Ascending aorta (tissue), 2 donors: ENCODE measurements around the gene IFNGR1. TPM values are rescaled to one million over a fixed set of nuclear protein-coding genes. Genes with fewer than 3 reads are reported as not detected.

Experiments used
- DNase-seq, 2 donors: peaks; one replicate each; pipeline ENCODE4 v3.0.0-alpha.2; 2019; ENCODE audit warnings: low spot score in 2 of 2
- H3K27ac ChIP-seq, 2 donors: fragments of 200-600 bp; sonication (generic); one replicate each; pipeline ENCODE4 v1.5.1; 2016 to 2017; ENCODE audit warnings: mild to moderate bottlenecking in 1 of 2
- H3K27me3 ChIP-seq: fragments of 200-600 bp; sonication (generic); one replicate; pipeline ENCODE4 v1.5.1; 2017
- H3K36me3 ChIP-seq, 2 donors: fragments of 200-600 bp; sonication (generic); one replicate each; pipeline ENCODE4 v1.5.1; 2016
- H3K4me1 ChIP-seq, 2 donors: fragments of 200-600 bp; sonication (generic); one replicate each; pipeline ENCODE4 v1.5.1; 2016 to 2017; ENCODE audit warnings: mild to moderate bottlenecking in 1 of 2
- H3K4me3 ChIP-seq, 2 donors: fragments of 200-600 bp; sonication (generic); one replicate each; pipeline ENCODE4 v1.5.1; 2016 to 2017; ENCODE audit warnings: mild to moderate bottlenecking in 1 of 2
- H3K9me3 ChIP-seq, 2 donors: fragments of 200-600 bp; sonication (generic); one replicate each; pipeline ENCODE4 v1.5.1; 2016
- intact Hi-C: fragments of 100-400 bp; cut with DNase I; formaldehyde crosslinking; loops from one replicate; pipeline ENCODE4 v1.15.1; 2023
- total RNA-seq: library from RNA; depleted of rRNA; stranded (reverse); fragments of >200 nt; gene quantifications from one replicate; pipeline ENCODE4 v1.1.0, GENCODE V29; 2016
- TF ChIP-seq, protein P1 (sequence below), 3 experiments: fragments of 200-600 bp in 2 of 3; fragments of 450-650 bp in 1 of 3; sonication (generic) in 2 of 3; IDR thresholded peaks; one replicate each; pipeline ENCODE4 v1.5.1; 2016 to 2019; ENCODE audit warnings: antibody characterized with exemption in 3 of 3, mild to moderate bottlenecking in 1 of 3, moderate library complexity in 1 of 3

The IFNGR1 gene
- total RNA-seq, 1 donor from 2014 or later, result 47.7 TPM

DNA sequence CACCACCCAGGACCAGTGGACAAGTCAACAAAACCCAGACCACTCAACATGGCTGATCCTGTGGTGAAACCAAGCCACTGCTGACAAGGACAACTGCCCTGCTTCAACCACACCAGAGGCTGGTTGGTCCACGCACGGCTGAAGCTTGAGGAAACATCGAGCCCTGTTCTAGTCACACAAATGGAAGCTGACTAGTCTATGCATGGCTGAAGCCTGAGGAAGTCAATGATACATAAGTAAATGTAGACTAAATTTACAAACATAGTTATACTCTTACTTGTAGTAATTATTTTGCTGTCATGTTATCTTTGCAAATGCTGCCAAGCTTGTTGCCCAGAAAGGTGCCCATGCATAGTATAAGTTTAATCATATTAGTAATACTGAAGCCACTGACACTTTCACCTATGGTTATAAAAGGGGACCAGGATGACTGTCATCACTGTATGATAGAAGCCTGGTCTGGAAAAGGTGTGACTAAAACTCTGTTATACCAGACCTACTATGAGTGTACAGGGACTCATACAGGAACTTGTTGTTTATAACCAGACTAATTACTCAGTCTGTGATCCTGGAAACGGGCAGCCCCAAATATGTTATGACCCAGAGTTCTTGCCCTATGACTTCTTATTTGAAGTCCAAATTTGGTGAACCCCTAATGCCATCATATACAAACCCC is 51.3 kb downstream of the IFNGR1 start:
- no peak for DNase-seq
- Histone ChIP-seq H3K36me3 (no peaks in the 10 kb centered on the region), H3K27ac (no peak overlapping the region), H3K4me3 (no peak overlapping the region), H3K9me3 (no peaks in the 10 kb centered on the region), H3K27me3 (no peaks in the 10 kb centered on the region), H3K4me1 (no peaks in the 10 kb centered on the region)
- TF ChIP-seq, protein P1, sequence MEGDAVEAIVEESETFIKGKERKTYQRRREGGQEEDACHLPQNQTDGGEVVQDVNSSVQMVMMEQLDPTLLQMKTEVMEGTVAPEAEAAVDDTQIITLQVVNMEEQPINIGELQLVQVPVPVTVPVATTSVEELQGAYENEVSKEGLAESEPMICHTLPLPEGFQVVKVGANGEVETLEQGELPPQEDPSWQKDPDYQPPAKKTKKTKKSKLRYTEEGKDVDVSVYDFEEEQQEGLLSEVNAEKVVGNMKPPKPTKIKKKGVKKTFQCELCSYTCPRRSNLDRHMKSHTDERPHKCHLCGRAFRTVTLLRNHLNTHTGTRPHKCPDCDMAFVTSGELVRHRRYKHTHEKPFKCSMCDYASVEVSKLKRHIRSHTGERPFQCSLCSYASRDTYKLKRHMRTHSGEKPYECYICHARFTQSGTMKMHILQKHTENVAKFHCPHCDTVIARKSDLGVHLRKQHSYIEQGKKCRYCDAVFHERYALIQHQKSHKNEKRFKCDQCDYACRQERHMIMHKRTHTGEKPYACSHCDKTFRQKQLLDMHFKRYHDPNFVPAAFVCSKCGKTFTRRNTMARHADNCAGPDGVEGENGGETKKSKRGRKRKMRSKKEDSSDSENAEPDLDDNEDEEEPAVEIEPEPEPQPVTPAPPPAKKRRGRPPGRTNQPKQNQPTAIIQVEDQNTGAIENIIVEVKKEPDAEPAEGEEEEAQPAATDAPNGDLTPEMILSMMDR (IDR thresholded peaks at IDR 0.05), result no peak
- intact Hi-C loops, result no loop called here

DNA sequence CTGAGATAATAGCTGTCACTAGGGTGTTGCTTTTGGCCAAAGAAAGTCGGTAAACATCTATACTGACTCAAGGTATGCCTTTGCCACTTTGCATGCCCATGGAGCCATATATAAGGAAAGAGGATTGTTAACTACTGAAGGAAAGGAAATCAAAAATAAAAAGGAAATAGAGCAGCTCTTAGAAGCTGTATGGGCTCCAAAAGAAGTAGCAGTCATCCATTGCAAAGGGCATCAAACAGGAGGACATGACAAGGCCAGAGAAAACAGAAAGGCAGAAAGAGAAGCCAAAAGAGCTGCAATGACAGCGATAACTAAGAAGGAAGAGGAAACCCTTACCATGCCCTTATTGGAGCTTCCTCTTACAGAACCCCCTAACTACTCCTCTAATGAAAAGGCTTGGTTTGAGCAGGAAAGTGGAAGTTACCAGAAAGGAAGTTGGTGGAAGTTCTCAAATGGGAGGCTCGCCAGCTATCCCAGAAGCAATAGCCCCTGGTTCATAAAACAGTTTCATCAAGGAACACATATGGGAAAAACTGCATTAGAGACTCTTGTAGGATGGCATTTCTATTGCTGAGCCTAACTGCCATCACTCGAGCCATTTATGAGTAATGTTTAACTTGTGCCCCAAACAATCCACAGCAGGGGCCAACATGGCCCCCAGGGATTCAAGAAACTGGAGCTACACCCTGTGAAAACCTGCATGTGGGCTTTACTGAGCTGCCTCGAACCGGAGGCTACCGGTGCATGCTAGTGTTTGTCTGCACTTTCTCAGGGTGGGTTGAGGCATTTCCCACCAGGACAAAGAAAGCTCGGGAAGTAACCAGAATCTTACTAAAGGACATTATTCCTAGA is 52.7 kb downstream of the IFNGR1 start:
- no peaks in the 10 kb centered on the region for H3K9me3 ChIP-seq
- H3K4me3 ChIP-seq, result no peak overlapping the region
- DNase-seq, result no peak
- intact Hi-C loops, result no loop called here
- no peaks in the 10 kb centered on the region for H3K27me3 ChIP-seq
- TF ChIP-seq, protein P1 (IDR thresholded peaks at IDR 0.05), result no peak
- H3K36me3 ChIP-seq, result no peaks in the 10 kb centered on the region
- no peak overlapping the region for H3K27ac ChIP-seq
- H3K4me1 ChIP-seq, result no peaks in the 10 kb centered on the region

DNA sequence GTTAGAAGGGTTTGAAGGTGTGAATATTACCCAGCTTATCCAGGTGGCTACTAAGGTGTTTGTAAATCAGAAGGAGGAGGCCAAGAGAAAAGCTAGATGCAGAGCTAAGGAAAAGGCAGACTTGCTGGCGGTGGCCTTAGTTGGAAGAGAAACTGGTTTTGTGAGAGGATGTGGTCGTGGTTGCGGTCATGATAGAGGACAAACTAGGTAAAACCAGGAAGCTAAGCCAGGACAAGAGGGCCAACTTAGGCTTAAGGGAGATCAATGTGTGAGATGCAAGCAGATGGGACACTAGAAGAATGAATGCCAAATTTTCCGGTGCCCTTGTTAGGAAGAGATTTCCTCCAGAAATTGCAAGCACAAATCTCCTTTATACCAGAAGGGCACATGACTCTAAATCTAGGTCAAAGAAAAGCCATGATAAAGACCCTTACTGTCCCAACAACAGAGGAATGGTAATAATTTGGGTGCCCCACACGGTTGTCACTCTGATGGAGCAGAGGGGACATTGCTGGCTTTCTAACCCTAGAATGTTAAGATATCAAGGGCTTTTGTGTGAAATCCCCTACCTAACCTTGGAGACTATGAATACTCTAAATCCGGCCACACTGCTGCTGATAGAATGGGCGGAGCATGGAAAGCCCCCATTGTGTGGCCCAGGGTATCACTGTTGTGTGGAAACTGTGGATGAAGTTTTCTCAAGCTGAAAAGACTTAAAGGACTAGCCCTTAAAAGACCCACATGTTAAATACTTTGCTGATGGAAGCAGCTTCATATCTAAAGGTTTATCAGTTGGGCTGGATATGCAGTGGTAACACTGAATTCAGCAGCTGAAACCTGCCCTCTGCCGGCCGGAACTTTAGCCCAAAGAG is 53.6 kb downstream of the IFNGR1 start:
- Histone ChIP-seq H3K4me3 (no peak overlapping the region), H3K9me3 (no peaks in the 10 kb centered on the region), H3K27ac (no peak overlapping the region), H3K36me3 (no peaks in the 10 kb centered on the region), H3K27me3 (no peaks in the 10 kb centered on the region), H3K4me1 (no peaks in the 10 kb centered on the region)
- DNase-seq, result no peak
- TF ChIP-seq, protein P1 (IDR thresholded peaks at IDR 0.05), result no peak
- intact Hi-C loops, result no loop called here

DNA sequence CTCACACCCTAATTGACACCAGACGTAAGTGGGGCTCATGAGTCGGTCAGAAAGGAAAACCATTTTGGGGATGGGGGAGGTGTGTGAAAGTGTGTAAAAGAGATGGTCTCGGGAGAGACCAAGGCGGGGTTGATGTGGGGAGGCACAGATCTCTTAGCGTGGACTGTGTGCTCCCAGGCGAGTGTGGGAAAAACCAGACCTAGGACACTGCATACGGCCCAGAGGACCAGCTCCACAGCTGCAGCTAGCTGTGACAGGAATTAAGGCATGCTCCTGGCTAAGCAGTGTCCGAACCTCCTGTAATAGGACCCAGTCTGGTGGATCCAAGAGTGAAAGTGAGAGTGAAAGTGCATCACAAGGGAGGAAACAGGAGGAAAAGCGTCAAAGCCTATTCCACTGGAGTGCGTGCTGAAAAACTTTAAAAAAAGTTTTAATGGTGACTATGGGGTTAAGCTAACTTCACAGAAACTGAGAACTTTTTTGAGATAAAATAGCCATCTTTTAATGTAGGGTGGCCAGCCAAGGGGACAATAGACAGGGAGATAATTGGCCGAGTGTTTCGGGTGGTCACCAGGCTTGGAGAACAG is 55.4 kb downstream of the IFNGR1 start:
- Histone ChIP-seq H3K36me3 (no peaks in the 10 kb centered on the region), H3K4me3 (no peak overlapping the region), H3K9me3 (no peaks in the 10 kb centered on the region), H3K27me3 (no peaks in the 10 kb centered on the region), H3K27ac (no peak overlapping the region), H3K4me1 (no peaks in the 10 kb centered on the region)
- TF ChIP-seq, protein P1 (IDR thresholded peaks at IDR 0.05), result no peak
- no peak for DNase-seq
- intact Hi-C loops, result no loop called here

DNA sequence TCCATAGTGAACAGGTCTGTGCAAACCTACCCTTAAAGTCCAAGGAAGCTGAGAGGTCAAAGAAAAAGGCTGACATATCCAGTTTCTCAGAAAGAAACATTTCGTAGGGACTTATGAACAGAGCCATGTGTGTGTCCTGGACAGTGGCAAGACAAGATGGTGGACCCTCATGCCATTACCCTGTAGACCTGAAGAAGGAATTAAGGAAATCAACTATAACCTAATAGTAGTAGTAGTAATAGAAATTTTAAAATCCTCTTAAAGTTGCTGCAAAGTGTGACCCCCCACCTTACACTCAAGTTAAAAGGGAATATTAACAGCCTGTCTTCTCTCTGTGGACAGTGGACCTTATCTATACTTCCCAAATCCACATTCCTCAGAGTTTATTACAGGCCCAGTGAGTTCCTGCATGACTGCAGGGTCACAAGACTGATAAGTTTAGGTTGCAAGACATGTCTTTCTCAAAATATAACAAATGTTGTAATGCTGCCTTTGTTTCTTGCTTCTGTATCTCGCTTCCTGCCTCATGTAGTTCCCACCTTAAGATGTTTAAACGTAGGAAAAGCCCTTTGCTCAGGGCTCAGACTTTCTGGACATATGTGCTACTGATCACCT is 56.4 kb downstream of the IFNGR1 start:
- intact Hi-C loops, result no loop called here
- no peaks in the 10 kb centered on the region for H3K36me3 ChIP-seq
- no peak overlapping the region for H3K27ac ChIP-seq
- DNase-seq, result no peak
- no peaks in the 10 kb centered on the region for H3K4me1 ChIP-seq
- no peaks in the 10 kb centered on the region for H3K27me3 ChIP-seq
- no peaks in the 10 kb centered on the region for H3K9me3 ChIP-seq
- no peak overlapping the region for H3K4me3 ChIP-seq
- TF ChIP-seq, protein P1 (IDR thresholded peaks at IDR 0.05), result no peak
